ENCODE data around the gene ORAI3.

The ORAI3 gene

DNA sequence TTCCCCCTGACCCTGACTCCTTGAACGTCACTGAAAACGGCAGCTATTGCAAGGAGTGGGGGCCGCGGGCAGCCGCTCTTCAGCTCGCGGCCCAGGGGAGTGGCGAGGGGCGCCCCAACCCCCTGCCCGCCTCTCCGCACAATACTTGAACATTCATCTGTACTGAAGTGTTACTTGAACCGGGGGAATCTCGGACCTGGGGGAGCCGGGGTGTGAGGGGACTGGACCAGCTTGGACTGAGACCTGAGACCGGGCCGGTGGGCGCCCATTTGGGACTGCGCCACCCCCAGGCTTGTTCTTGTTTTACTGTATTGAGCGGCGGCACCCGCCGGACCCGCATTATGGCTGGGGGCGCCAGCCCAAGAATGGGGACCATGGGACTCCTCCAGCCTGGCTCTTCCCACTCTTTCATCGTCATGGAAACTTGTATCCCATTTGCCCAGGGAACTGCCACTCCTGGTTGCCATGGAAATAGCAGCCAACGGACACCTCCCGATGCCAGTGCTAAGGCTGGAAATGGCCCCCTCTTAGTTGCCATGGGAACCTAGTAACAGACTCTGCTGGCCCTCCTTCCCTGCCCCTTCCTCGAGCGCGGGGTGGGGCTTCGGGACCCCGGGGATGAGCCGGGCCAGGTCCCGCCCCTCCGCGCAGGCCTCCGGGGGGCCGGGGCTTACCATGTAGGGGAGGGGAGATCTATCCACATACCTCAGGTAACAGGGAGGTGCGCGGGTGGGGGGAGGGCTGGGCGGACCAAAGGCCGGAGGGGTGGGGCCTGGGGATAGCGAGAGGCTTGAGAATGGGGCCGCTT lies 805 bp upstream of the ORAI3 start:
- peak; percentile 67 to 79 (median 74) for DNase-seq

- peak; percentile 77 to 91 (median 88) for DNase-seq
Measured at GRCh38 chr16:30949650-30950515, 1.0 kb downstream of the ORAI3 start.

DNA sequence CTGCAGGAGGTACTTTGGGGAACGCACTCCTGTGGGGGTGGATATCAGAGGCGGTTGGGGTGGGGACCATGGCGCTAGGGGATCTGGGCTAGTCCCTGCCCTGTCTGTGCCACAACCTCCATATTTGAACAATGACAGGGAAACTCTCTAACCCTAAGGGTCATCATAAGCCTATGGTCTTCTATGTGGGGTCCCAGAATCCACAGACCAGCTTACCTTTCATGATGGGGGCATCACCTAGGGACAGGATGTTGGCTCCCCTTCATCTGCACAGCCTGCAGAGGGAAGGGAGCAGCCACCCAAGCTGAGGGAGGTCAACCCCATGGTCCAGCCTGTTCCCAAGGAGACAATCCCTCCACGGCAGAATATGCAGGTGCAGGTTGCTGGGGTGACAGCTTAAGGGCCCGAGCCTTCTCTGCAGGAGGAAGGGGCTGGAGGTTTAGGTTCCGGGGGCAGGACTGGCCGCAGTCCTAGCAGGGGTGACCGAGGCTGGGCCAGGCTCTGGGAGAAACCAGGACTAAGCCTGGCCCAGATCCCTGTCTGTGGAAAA lies 1.7 kb downstream of the ORAI3 start:
- no peak for DNase-seq

- no peak for DNase-seq
Measured at GRCh38 chr16:30951193-30951592, 2.3 kb downstream of the ORAI3 start.

- DNase-seq = no peak
Measured at GRCh38 chr16:30951750-30952149, 2.9 kb downstream of the ORAI3 start.

DNA sequence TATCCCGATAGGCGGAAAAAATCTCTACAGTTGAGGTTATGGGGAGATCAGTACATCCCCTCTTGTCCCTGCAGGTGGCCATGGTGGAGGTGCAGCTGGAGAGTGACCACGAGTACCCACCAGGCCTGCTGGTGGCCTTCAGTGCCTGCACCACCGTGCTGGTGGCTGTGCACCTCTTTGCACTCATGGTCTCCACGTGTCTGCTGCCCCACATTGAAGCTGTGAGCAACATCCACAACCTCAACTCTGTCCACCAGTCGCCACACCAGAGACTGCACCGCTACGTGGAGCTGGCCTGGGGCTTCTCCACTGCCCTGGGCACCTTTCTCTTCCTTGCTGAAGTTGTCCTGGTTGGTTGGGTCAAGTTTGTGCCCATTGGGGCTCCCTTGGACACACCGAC lies 4.2 kb downstream of the ORAI3 start:
- no peak for DNase-seq

DNA sequence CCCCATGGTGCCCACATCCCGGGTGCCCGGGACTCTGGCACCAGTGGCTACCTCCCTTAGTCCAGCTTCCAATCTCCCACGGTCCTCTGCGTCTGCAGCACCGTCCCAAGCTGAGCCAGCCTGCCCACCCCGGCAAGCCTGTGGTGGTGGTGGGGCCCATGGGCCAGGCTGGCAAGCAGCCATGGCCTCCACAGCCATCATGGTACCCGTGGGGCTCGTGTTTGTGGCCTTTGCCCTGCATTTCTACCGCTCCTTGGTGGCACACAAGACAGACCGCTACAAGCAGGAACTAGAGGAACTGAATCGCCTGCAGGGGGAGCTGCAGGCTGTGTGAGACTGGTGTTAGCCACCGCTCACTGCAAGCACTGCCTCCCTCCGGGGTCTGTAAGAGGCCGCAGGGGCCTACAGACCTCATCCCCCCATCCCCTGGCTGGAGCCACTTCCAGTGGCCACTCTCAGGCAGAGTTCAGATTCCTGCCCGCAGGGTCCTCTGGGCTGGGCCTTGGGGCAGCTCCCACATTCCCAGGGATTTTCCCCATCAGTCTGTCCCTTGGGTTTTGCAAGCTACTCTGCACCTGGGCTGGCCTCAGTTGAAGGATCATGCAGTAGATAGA lies 4.8 kb downstream of the ORAI3 start:
- peak; percentile 75 to 83 (median 78) for DNase-seq

- DNase-seq = no peak
Measured at GRCh38 chr16:30954993-30955392, 6.1 kb downstream of the ORAI3 start.

DNA sequence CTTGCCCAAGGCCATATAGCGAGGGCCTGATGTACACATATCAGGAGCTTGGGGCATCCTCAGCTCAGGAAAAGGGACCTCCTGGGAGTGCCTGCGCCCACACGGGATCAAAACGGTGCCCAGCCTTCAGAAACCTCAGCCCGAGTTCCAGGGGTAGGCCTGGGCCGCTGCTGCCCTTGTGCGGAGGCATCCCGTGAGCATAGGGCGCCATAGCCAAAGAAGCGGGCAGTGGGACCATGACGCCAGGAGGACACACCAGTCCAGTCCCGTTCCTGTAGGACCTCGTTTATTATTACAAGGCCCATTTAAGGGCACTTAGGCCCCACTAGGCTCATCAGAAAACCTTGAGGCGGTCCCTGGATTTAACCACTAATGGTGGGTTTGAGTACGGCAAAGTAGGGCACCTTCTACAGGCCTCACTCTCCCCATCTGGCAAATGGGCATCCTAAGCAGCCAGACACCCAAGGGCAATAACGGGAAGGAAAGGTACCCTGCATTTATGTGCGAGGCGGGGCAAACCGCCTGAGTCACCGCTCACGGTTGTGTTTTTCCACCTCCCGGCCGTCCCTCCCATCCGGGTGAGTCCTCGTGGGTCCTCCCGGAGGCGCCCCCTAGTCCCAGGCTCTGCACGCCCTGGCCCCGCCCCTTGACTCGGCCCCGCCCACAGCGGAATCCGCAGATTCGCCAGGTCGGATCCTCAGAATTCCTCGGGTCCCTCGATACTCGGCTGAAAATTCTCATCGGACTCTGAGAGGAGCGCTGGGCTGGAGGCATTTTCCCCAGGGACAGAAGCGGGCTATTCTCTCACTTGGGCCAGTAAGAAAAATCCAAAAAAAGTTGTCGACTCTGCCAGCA lies 8.0 kb downstream of the ORAI3 start:
- DNase-seq = peak; percentile 83 to 92 (median 90)

GRCh38 chr16:30957456-30958174 lies 8.7 kb downstream of the ORAI3 start, which contains the start of gene SETD1A:
Gene SETD1A (plus strand): TSS chr16:30957754. CDS start chr16:30958732, 978 bp downstream.
- peak; percentile 97 to 99 (median 98) for DNase-seq

- peak; percentile 38 to 77 (median 64) for DNase-seq
Measured at GRCh38 chr16:30958175-30959079, 9.6 kb downstream of the ORAI3 start.

- DNase-seq = no peak
Measured at GRCh38 chr16:30961384-30961783, 12.5 kb downstream of the ORAI3 start.

- no peak for DNase-seq
Measured at GRCh38 chr16:30963925-30964511, 15.2 kb downstream of the ORAI3 start.

- peak in 1 of 4 experiments; percentile 26 for DNase-seq
Measured at GRCh38 chr16:30964574-30965226, 15.8 kb downstream of the ORAI3 start.

DNA sequence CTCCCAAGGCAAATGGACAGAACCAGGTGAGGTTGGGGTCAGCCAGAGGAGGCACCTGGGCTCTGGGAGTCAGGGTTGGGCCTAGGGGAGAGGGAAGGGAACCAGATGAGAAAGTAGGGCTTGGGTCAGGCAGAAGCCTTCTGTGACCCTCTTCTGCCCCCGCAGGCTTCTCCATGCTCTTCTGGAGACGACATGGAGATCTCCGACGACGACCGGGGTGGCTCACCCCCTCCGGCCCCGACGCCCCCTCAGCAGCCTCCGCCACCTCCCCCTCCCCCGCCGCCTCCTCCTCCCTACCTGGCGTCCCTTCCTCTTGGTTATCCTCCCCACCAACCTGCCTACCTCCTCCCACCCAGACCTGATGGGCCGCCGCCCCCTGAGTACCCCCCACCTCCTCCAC lies 16.6 kb downstream of the ORAI3 start:
- no peak for DNase-seq

DNA sequence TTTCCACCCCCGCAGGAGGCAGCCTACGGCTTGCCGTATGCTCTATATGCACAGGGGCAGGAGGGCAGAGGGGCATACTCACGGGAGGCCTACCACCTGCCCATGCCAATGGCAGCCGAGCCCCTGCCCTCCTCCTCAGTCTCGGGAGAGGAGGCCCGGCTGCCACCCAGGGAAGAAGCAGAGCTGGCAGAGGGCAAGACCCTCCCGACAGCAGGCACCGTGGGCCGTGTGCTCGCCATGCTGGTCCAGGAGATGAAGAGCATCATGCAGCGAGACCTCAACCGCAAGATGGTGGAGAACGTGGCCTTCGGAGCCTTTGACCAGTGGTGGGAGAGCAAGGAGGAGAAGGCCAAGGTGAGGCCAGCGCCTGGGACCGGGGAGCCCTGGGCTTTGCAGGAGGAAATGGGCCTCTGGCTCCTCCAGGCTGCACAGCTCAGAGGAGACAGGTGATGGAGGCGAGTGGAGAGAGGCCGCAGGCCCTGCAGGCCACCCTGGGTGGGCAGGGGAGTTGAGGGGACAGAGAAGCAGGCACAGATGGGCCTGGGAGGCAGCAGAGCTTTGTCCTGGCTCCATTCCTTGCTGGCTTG lies 17.3 kb downstream of the ORAI3 start:
- no peak for DNase-seq

- DNase-seq = no peak
Measured at GRCh38 chr16:30967795-30968194, 18.9 kb downstream of the ORAI3 start.

- no peak for DNase-seq
Measured at GRCh38 chr16:30969246-30969842, 20.5 kb downstream of the ORAI3 start.

Data from suppressor macrophage (primary cell).